ENCODE results near the gene PIK3CB.
"Not testable (repeated sequence)": the region's sequence is repeated elsewhere in the genome, so short reads cannot be mapped to it uniquely, and the experiment has no call there.

PIK3CB gene

GRCh38 chr3:138832473-138833057 is 2.2 kb downstream of the PIK3CB start:
- H3K4me2 ChIP-seq (ENCODE audit: insufficient read depth, low read length, poor library complexity, severe bottlenecking); H3K4ac ChIP-seq (ENCODE audit: low read length); H3K27me3 ChIP-seq (ENCODE audit: control insufficient read depth in 3 of 3, insufficient read depth in 3 of 3, low read depth in 1 of 3, low read length in 3 of 3); H3K4me1 ChIP-seq (ENCODE audit: control insufficient read depth in 2 of 2, insufficient read depth in 1 of 2, low read depth in 1 of 2, low read length in 2 of 2); H2BK5ac ChIP-seq (ENCODE audit: low read length); H3K4me3 ChIP-seq (ENCODE audit: low read length in 2 of 2); H3K36me3 ChIP-seq (replicated peaks in 1 of 2; ENCODE audit: control insufficient read depth in 2 of 2, insufficient read depth in 2 of 2, low read length in 2 of 2); H4K8ac ChIP-seq (ENCODE audit: low read depth, low read length); H2BK120ac ChIP-seq (ENCODE audit: low read depth, low read length); H3K14ac ChIP-seq (ENCODE audit: low read length); H2AK5ac ChIP-seq (ENCODE audit: low read depth, low read length); H3K9me3 ChIP-seq (replicated peaks in 1 of 2; ENCODE audit: control insufficient read depth in 2 of 2, insufficient read depth in 1 of 2, low read depth in 1 of 2, low read length in 2 of 2); H2BK15ac ChIP-seq (ENCODE audit: low read length); DNase-seq (ENCODE audit: low spot score); H4K91ac ChIP-seq (ENCODE audit: low read depth, low read length, poor library complexity); H3K27ac ChIP-seq (replicated peaks; ENCODE audit: low read length); H3K23ac ChIP-seq (ENCODE audit: low read depth, low read length, poor library complexity); H3K9ac ChIP-seq (ENCODE audit: low read depth, low read length, poor library complexity); H2BK12ac ChIP-seq (ENCODE audit: low read length); H3K18ac ChIP-seq (ENCODE audit: low read length); H2AFZ ChIP-seq (ENCODE audit: low read length); H3K79me1 ChIP-seq (ENCODE audit: low read depth, low read length): not testable (repeated sequence)
- no CpG with 5 or more reads among the region's 27 CpGs for WGBS, 2 donors (ENCODE audit: extremely low coverage in 2 of 2, insufficient read length in 2 of 2, insufficient replicate concordance in 1 of 2)

- no CpG with 5 or more reads among the region's 15 CpGs for WGBS, 2 donors (ENCODE audit: extremely low coverage in 2 of 2, insufficient read length in 2 of 2, insufficient replicate concordance in 1 of 2)
- no peak overlapping the region for H2BK15ac ChIP-seq (ENCODE audit: low read length)
These were observed 4.7 kb downstream of the PIK3CB start for GRCh38 chr3:138829886-138830510.

GRCh38 chr3:138829097-138829496 is 5.6 kb downstream of the PIK3CB start:
- Histone ChIP-seq H3K4me3 (ENCODE audit: low read length in 2 of 2) (no peak overlapping the region), H3K79me1 (ENCODE audit: low read depth, low read length) (peaks cover 6% of the 10 kb centered on the region), H3K9ac (ENCODE audit: low read depth, low read length, poor library complexity) (no peak overlapping the region), H3K4me1 (ENCODE audit: control insufficient read depth in 2 of 2, insufficient read depth in 1 of 2, low read depth in 1 of 2, low read length in 2 of 2) (peaks cover 4% of the 10 kb centered on the region in 2 donors), H2BK15ac (ENCODE audit: low read length) (no peak overlapping the region), H3K27ac (replicated peaks; ENCODE audit: low read length) (no peak overlapping the region), H2BK5ac (ENCODE audit: low read length) (no peak overlapping the region), H3K23ac (ENCODE audit: low read depth, low read length, poor library complexity) (no peak overlapping the region), H3K4ac (ENCODE audit: low read length) (no peak overlapping the region), H3K18ac (ENCODE audit: low read length) (no peak overlapping the region), H3K36me3 (replicated peaks in 1 of 2; ENCODE audit: control insufficient read depth in 2 of 2, insufficient read depth in 2 of 2, low read length in 2 of 2) (peaks cover 0 to 9% of the 10 kb centered on the region in 2 donors), H3K4me2 (ENCODE audit: insufficient read depth, low read length, poor library complexity, severe bottlenecking) (no peak overlapping the region), H3K14ac (ENCODE audit: low read length) (no peak overlapping the region), H3K27me3 (ENCODE audit: control insufficient read depth in 3 of 3, insufficient read depth in 3 of 3, low read depth in 1 of 3, low read length in 3 of 3) (no peaks in the 10 kb centered on the region), H4K8ac (ENCODE audit: low read depth, low read length) (no peak overlapping the region), H2AK5ac (ENCODE audit: low read depth, low read length) (no peak overlapping the region), H2BK12ac (ENCODE audit: low read length) (no peak overlapping the region), H4K91ac (ENCODE audit: low read depth, low read length, poor library complexity) (no peak overlapping the region), H2AFZ (ENCODE audit: low read length) (no peak overlapping the region), H2BK120ac (ENCODE audit: low read depth, low read length) (no peak overlapping the region), H3K9me3 (replicated peaks in 1 of 2; ENCODE audit: control insufficient read depth in 2 of 2, insufficient read depth in 1 of 2, low read depth in 1 of 2, low read length in 2 of 2) (no peaks in the 10 kb centered on the region)
- WGBS, 2 donors (ENCODE audit: extremely low coverage in 2 of 2, insufficient read length in 2 of 2, insufficient replicate concordance in 1 of 2) = no CpG with 5 or more reads among the region's 3 CpGs
- no peak for DNase-seq (ENCODE audit: low spot score)

More at GRCh38 chr3:138829886-138830510, 4.7 kb downstream of the PIK3CB start:
- Histone ChIP-seq H3K4me3 (ENCODE audit: low read length in 2 of 2) (no peak overlapping the region), H4K91ac (ENCODE audit: low read depth, low read length, poor library complexity) (no peak overlapping the region), H3K23ac (ENCODE audit: low read depth, low read length, poor library complexity) (no peak overlapping the region), H2AFZ (ENCODE audit: low read length) (no peak overlapping the region), H3K9me3 (replicated peaks in 1 of 2; ENCODE audit: control insufficient read depth in 2 of 2, insufficient read depth in 1 of 2, low read depth in 1 of 2, low read length in 2 of 2) (no peaks in the 10 kb centered on the region), H3K79me1 (ENCODE audit: low read depth, low read length) (peaks cover 6% of the 10 kb centered on the region), H3K4ac (ENCODE audit: low read length) (no peak overlapping the region), H3K14ac (ENCODE audit: low read length) (no peak overlapping the region), H3K4me2 (ENCODE audit: insufficient read depth, low read length, poor library complexity, severe bottlenecking) (no peak overlapping the region), H2BK120ac (ENCODE audit: low read depth, low read length) (no peak overlapping the region), H2AK5ac (ENCODE audit: low read depth, low read length) (no peak overlapping the region), H3K18ac (ENCODE audit: low read length) (no peak overlapping the region), H2BK12ac (ENCODE audit: low read length) (no peak overlapping the region), H3K27ac (replicated peaks; ENCODE audit: low read length) (no peak overlapping the region), H3K36me3 (replicated peaks in 1 of 2; ENCODE audit: control insufficient read depth in 2 of 2, insufficient read depth in 2 of 2, low read length in 2 of 2) (peaks cover 0 to 7% of the 10 kb centered on the region in 2 donors), H3K9ac (ENCODE audit: low read depth, low read length, poor library complexity) (no peak overlapping the region), H4K8ac (ENCODE audit: low read depth, low read length) (no peak overlapping the region), H3K4me1 (ENCODE audit: control insufficient read depth in 2 of 2, insufficient read depth in 1 of 2, low read depth in 1 of 2, low read length in 2 of 2) (peaks cover 1 to 4% of the 10 kb centered on the region in 2 donors), H2BK5ac (ENCODE audit: low read length) (no peak overlapping the region), H3K27me3 (ENCODE audit: control insufficient read depth in 3 of 3, insufficient read depth in 3 of 3, low read depth in 1 of 3, low read length in 3 of 3) (no peaks in the 10 kb centered on the region)
- no peak for DNase-seq (ENCODE audit: low spot score)

GRCh38 chr3:138827222-138827621 is 7.5 kb downstream of the PIK3CB start:
- H3K27ac ChIP-seq (replicated peaks; ENCODE audit: low read length) = no peak overlapping the region
- no CpG with 5 or more reads among the region's 7 CpGs for WGBS, 2 donors (ENCODE audit: extremely low coverage in 2 of 2, insufficient read length in 2 of 2, insufficient replicate concordance in 1 of 2)
- no peak overlapping the region for H2BK120ac ChIP-seq (ENCODE audit: low read depth, low read length)
- H3K9me3 ChIP-seq (replicated peaks in 1 of 2; ENCODE audit: control insufficient read depth in 2 of 2, insufficient read depth in 1 of 2, low read depth in 1 of 2, low read length in 2 of 2) = no peaks in the 10 kb centered on the region
- no peak overlapping the region for H3K9ac ChIP-seq (ENCODE audit: low read depth, low read length, poor library complexity)
- H3K27me3 ChIP-seq (ENCODE audit: control insufficient read depth in 3 of 3, insufficient read depth in 3 of 3, low read depth in 1 of 3, low read length in 3 of 3) = no peaks in the 10 kb centered on the region
- no peak overlapping the region for H3K14ac ChIP-seq (ENCODE audit: low read length)
- no peak overlapping the region for H3K18ac ChIP-seq (ENCODE audit: low read length)
- H4K91ac ChIP-seq (ENCODE audit: low read depth, low read length, poor library complexity) = no peak overlapping the region
- no peak overlapping the region for H3K4me2 ChIP-seq (ENCODE audit: insufficient read depth, low read length, poor library complexity, severe bottlenecking)
- H2BK12ac ChIP-seq (ENCODE audit: low read length) = no peak overlapping the region
- no peak overlapping the region for H3K4me3 ChIP-seq (ENCODE audit: low read length in 2 of 2)
- no peak overlapping the region for H4K8ac ChIP-seq (ENCODE audit: low read depth, low read length)
- H2BK5ac ChIP-seq (ENCODE audit: low read length) = no peak overlapping the region
- peaks cover 0 to 9% of the 10 kb centered on the region in 2 donors for H3K36me3 ChIP-seq (replicated peaks in 1 of 2; ENCODE audit: control insufficient read depth in 2 of 2, insufficient read depth in 2 of 2, low read length in 2 of 2)
- H2BK15ac ChIP-seq (ENCODE audit: low read length) = no peak overlapping the region
- H2AFZ ChIP-seq (ENCODE audit: low read length) = no peak overlapping the region
- no peak overlapping the region for H2AK5ac ChIP-seq (ENCODE audit: low read depth, low read length)
- no peak overlapping the region for H3K23ac ChIP-seq (ENCODE audit: low read depth, low read length, poor library complexity)
- no peak for DNase-seq (ENCODE audit: low spot score)
- H3K4me1 ChIP-seq (ENCODE audit: control insufficient read depth in 2 of 2, insufficient read depth in 1 of 2, low read depth in 1 of 2, low read length in 2 of 2) = peaks cover 2 to 3% of the 10 kb centered on the region in 2 donors
- no peak overlapping the region for H3K4ac ChIP-seq (ENCODE audit: low read length)
- H3K79me1 ChIP-seq (ENCODE audit: low read depth, low read length) = peaks cover 6% of the 10 kb centered on the region

Measured in neuronal stem cell (in vitro differentiated cells).